Measurements from ENCODE around the gene NAT10. TPM values are rescaled to one million over a fixed set of nuclear protein-coding genes. Genes with fewer than 3 reads are reported as not detected.

The NAT10 gene
- 44.6 to 52.6 TPM (median 50.3 TPM) in 5 replicates for total RNA-seq (2022; extraction: Qiagen RNA extraction; ENCODE audit: low read depth)

DNA sequence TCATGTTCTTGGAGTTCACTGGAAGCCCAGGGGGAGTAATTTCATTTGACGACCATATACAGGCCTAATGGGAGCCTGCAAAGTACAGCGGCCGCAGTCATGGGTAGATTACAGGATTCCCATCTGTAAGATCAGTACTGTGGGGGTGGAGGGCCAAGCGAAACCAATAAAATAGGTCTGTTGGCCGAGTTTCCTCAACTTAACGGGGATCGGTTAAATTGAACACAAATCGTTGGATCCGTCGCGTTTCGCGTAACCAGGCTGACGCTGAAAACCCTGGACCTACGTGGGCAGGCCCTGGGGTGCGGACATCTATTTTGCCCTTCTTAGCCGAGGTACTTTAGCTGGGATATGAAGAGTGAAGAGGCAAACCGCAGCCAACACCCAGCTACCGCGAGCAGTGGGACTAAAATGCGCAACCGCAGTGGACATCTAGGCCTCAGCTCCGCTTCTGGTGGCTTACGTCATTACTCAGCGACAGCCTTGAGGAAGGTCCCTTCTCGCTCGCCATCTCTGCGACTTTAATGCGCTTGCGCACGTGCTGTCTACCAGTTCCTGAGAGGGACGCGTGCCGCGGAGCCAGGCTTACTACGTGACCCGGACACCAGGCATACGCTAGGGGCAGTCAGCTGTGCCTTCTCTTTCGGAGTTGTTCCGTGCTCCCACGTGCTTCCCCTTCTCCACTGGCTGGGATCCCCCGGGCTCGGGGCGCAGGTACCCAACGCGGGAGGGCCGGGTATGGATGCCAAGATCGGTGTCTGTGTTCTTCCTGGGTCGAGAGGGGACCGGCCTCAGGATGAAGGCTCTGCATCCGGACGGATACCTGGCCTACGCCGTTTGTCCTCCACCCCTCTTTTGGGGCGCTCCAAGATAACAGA is at the start of gene NAT10:
TSS of gene NAT10 (plus strand) at position 551 of the 878 bp plus-strand sequence. CDS start 2,597 bp downstream, outside the sequence.

Other genes with a start within 250 kb of the NAT10 start
- gene LMO2, start 213.6 kb upstream of the NAT10 start, total RNA-seq (2022; extraction: Qiagen RNA extraction; ENCODE audit: low read depth): 0.18 to 1.1 TPM (median 0.64 TPM) in 5 replicates
- 139 to 156 TPM (median 141 TPM) in 5 replicates for gene CAPRIN1, start 53.9 kb upstream of the NAT10 start, total RNA-seq (2022; extraction: Qiagen RNA extraction; ENCODE audit: low read depth)